AG04450 (cell line): Measurements from ENCODE around the gene RPL36. TPM values are rescaled to one million over a fixed set of nuclear protein-coding genes. Genes with fewer than 3 reads are reported as not detected.

Source experiments
- CTCF ChIA-PET: fragments of 300-600, 350-600 bp; formaldehyde crosslinking; extraction: SDS; loops from one replicate; lab custom pipeline; 2022; ENCODE audit warnings: antibody characterized with exemption, inconsistent platforms; lab: Charles Lee
- POLR2A ChIA-PET: fragments of 350-600 bp; formaldehyde crosslinking; extraction: SDS; loops from one replicate; lab custom pipeline; 2021; ENCODE audit warnings: antibody characterized with exemption, inconsistent platforms; lab: Yijun Ruan, JAX
- DNase-seq: peaks from one replicate; pipeline ENCODE4 v3.0.0-alpha.2; 2011; ENCODE audit warnings: low read depth, low spot score
- H3K27ac ChIP-seq: one replicate; pipeline ENCODE4 v1.5.1; 2012; ENCODE audit warnings: low read depth, low read length, control low read depth
- H3K27me3 ChIP-seq: one replicate; pipeline ENCODE4 v1.6.0; 2012; ENCODE audit warnings: low read length; ENCODE audit not compliant: control insufficient read depth, insufficient read depth
- H3K4me3 ChIP-seq: 2 replicates; pipeline ENCODE4 v1.5.1; 2011; ENCODE audit warnings: mild to moderate bottlenecking, low read depth, low read length, control low read depth
- H3K9me3 ChIP-seq: 2 replicates; pipeline ENCODE4 v1.5.1; 2012; ENCODE audit warnings: low read length; ENCODE audit not compliant: control insufficient read depth, insufficient read depth
- CTCF ChIP-seq: IDR thresholded peaks from 2 replicates; pipeline ENCODE4 v1.5.1; 2011; ENCODE audit warnings: low read depth, low read length, control low read depth, inconsistent platforms
- polyA plus RNA-seq: library from polyadenylated mRNA; depleted of rRNA; stranded (reverse); fragments of >200 nt; gene quantifications from 2 replicates; pipeline ENCODE4 v1.2.3, GENCODE V29; 2011

Gene RPL36
- polyA plus RNA-seq, 1 experiment: 478 TPM

- POLR2A ChIA-PET: interaction anchor here (0.5 to 1.7 kb wide), 3 partner anchors 8 to 173 kb away, joined by 4 to 14 read pairs (median 7); partner anchors contain the start of gene RPL36
- no peak for TF ChIP-seq CTCF
- DNase-seq: peak; percentile 10
Measured at GRCh38 chr19:5718037-5718578, 28.0 kb downstream of the RPL36 start.

GRCh38 chr19:5718579-5719273 lies 28.6 kb downstream of the RPL36 start:
- CTCF ChIA-PET: interaction anchor here (0.5 to 2.7 kb wide), 4 partner anchors 30 to 548 kb away, joined by 3 to 23 read pairs (median 3); partner anchors contain the start of gene RPL36

More at GRCh38 chr19:5718037-5718578, 28.0 kb downstream of the RPL36 start:
- H3K4me3 ChIP-seq: peak overlapping the region; percentile 98
- H3K27ac ChIP-seq: peak overlapping the region; percentile 98
- H3K27me3 ChIP-seq: no peaks in the 10 kb centered on the region
- CTCF ChIA-PET: interaction anchor here (0.5 to 2.7 kb wide), 2 partner anchors 29 to 54 kb away, joined by 3 to 23 read pairs; partner anchors contain the start of gene RPL36
- no peaks in the 10 kb centered on the region for H3K9me3 ChIP-seq

GRCh38 chr19:5719274-5719960 lies 29.3 kb downstream of the RPL36 start:
- CTCF ChIA-PET: interaction anchor here (0.6 to 2.7 kb wide), 4 partner anchors 31 to 549 kb away, joined by 3 to 23 read pairs (median 3); partner anchors contain the start of gene RPL36
- peak overlapping the region; percentile 98 for H3K4me3 ChIP-seq
- POLR2A ChIA-PET: interaction anchor here (0.9 to 1.7 kb wide), 7 partner anchors 19 to 109 kb away, joined by 3 to 14 read pairs (median 4); partner anchors contain the start of gene RPL36
- H3K27me3 ChIP-seq: no peaks in the 10 kb centered on the region
- peak overlapping the region; percentile 98 for H3K27ac ChIP-seq
- TF ChIP-seq CTCF: no peak
- H3K9me3 ChIP-seq: no peaks in the 10 kb centered on the region
- DNase-seq: no peak

More at GRCh38 chr19:5718579-5719273, 28.6 kb downstream of the RPL36 start:
- Histone ChIP-seq H3K4me3 (peak overlapping the region; percentile 98), H3K9me3 (no peaks in the 10 kb centered on the region), H3K27me3 (no peaks in the 10 kb centered on the region), H3K27ac (peak overlapping the region; percentile 98)
- no peak for TF ChIP-seq CTCF
- POLR2A ChIA-PET: interaction anchor here (0.5 to 1.7 kb wide), 4 partner anchors 9 to 28 kb away, joined by 3 to 14 read pairs (median 4); partner anchors contain the start of gene RPL36
- peak; percentile 63 for DNase-seq

- Histone ChIP-seq H3K4me3 (peak within 1 kb of the TSS; percentile 98), H3K27ac (peak within 1 kb of the TSS; percentile 98), H3K9me3 (no peaks in the 10 kb centered on the region), H3K27me3 (no peaks in the 10 kb centered on the region)
- ChIA-PET CTCF (interaction anchor here (0.5 to 2.7 kb wide), 11 partner anchors 8 to 396 kb away, joined by 3 to 23 read pairs (median 3); partner anchors contain the start of genes NDUFA11 and RPL36), POLR2A (interaction anchor here (0.5 to 1.0 kb wide), 15 partner anchors 9 to 824 kb away, joined by 3 to 15 read pairs (median 5); partner anchors contain the start of gene RPL36)
- peak; percentile 97 for DNase-seq
- TF ChIP-seq CTCF: peak; percentile 90
Measured at GRCh38 chr19:5719961-5720790, 30.1 kb downstream of the RPL36 start, which contains the start of the genes CATSPERD and LONP1. TSS of gene CATSPERD (plus strand) at chr19:5720637. CDS start at chr19:5720738, 101 bp downstream. TSS of gene LONP1 (minus strand) at chr19:5720146. CDS start at chr19:5720132, 14 bp downstream.
